Eye (tissue), 1 donor: ENCODE results near the gene PIK3R1.

Source experiments
- DNase-seq: peaks from one replicate; pipeline ENCODE4 v3.0.0-alpha.2; 2015

The PIK3R1 gene

DNA sequence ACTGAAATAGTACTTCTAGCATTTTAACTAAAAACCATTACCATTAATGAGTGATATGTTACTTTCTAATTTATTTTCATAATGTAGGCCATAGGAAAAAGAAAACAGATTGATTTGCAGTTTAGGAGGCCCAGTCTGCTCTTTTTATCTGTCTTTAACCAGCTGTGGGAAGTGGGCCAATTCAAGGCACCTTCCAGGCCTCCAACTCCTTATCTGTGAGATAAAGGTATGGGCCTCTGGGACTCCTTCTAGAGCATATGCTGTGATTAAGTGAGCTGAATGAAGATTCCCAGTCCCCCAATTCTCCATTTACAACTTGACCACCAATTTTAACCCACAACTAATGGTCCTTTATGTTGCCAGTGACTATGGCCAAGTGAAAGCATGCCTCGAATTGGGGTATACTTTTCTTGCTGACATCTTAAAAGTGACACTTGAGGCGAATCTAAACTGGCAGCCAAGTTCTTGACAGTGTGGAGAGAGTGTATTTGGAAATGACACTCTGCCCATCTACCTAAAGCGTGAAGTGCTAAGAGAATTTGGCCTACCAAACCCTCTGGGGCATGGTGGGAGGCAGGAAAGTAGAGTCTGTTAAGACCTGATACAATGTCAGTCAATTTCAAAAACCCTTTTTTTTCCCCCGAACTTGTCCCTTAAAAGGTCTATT lies 88.3 kb downstream of the PIK3R1 start:
- no peak for DNase-seq

DNA sequence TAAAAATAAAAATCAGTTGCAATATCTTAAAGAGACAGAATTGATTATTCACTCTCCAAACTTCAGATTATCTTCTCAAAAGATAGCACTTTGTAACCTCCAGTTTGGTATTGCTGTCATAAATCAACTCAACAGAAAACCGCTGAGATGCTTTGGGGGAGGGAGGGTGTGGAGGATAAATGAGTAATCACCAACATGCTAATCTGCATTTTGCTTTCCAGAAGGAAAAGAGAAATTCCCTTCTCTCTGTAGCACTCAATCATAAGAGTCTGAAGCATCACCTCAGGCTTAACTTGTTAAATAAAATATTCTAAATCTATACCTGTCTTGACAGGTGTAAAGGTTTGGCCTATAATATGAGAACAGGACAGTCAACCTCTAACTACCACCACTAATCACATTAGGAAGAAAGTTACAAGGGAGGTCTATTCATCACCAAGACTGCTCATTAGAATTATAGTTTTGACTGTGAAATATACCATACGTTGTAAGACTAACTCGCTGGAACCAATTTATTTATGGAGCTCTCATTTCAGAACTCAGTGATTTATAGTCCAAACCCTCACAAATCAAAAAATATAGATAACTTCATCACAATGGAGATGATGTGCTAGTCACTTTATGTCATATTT lies 89.0 kb downstream of the PIK3R1 start:
- no peak for DNase-seq

DNA sequence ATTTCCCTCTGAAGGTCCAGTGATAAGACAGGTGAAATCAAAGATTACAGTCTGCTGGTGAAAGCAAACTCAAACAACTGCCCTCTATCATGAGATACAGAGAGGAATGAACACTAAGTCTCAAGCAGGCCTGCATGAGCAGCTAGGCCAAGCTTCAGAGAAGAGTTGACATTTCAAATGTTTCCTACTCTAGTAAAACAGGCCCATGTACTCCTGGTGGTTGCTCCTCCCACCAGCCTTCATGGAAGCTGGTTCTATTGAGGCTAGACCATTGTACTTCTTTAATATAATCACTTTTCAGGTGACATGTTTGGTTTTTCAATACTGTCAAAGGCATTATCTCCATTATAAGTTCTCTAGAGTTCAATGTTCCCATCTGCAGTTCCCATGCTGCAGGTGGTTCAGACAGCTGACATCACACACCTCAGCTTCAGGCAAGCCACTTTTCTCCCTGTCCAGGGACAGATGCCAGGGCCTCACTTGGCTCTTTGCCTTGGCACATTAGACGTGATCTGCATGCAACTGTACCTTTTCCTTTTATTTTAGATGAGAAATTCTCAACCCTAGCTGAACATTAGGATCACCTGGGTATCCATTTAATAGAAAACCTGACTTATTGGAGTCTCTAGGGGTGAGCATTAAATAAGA lies 89.8 kb downstream of the PIK3R1 start:
- no peak for DNase-seq

DNA sequence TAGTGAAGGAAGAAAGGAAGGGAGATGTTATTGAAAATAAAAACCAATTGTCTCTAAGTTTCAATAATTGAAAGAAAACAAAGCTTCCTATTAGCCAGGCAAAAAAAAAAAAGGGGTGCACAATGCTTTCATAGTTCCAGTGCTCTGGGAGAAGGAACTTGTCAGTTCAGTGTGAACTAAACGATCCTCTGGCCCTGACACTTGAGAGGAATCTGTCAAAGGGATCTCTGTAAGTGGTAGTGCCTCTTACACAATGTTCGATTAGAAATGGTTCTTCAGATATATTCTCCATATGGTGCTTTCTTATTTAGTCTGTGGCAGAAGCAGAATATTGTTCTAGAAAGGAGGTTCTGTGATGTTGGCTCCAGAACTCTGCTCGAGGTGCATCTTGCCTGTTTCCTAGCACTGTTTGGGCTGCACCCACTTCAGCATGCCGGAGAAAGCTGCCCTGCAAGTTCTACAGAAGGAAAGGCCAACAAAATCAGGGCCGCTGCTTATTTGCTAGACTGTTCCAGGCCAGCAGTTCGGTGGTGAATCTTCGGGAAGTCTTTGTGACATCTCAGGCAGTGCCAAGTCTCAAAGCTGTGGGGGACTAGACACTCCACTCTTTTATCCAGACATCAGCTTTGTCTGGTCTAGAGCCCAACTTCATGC lies 90.9 kb downstream of the PIK3R1 start:
- DNase-seq: no peak

DNA sequence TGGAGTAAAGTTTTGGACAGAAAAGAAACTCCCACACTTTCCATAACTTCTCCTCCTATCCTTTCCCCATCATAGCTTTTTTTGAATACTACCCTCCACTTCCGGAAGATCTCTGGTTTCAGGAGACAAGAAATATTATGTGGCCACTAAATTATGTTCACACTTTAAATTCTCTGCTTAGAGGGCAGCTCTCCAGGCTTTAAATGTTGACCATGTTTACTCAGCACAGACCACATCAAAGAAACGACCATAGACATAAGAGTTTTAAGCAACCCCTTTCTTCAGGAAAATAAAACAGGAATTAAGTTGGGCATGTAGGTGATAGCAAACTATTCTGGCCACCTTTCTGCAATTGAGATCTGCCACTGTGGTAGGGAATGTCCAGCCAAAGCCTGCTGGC lies 97.8 kb downstream of the PIK3R1 start:
- no peak for DNase-seq

DNA sequence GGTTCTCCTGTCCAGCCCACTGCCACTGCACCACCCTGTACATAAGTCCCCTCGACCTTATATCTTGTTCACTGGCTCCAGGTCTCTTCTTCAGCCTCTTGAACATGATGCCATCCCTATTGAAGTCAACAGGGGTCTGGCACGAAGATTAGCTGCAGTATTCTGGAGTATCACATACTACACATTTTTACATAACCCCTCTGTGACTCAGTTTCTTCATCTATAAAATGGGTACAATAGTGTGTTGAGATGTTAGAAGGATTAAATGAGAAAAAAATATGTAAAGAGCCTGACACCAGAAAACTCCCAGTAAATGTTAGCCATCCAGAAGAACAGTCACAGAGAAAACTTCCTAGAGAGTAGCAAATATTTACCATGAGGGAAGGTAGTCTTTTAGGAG lies 98.9 kb downstream of the PIK3R1 start:
- no peak for DNase-seq

DNA sequence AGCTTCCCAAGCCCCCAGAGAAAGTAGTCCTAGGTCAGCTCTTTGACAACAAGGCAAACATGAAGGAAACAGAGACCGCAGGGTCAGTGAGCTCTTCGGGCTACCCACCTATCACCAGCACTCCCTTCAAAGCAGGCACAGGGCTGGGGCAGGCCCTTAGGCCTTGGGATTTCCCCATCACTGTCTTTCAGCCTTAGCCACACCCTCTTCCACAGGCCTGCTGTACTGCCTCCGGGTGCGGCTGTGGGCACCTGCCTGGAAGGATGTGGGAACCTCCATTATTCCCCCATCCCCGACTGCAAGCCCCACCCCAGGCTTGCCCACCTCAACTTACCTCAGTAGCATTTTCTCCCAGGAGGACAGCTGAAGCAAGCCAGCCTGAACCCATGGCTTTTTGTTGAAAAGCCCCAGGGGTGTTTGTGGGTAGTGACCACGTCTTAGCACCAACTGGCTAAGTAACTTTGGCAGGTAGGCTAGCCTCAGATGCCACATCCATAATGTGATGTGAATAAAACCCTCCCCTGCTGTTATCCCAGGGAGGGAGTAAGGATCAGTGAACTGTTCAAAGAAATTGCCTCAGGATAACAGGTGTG lies 100.2 kb downstream of the PIK3R1 start:
- peak; percentile 47 for DNase-seq

DNA sequence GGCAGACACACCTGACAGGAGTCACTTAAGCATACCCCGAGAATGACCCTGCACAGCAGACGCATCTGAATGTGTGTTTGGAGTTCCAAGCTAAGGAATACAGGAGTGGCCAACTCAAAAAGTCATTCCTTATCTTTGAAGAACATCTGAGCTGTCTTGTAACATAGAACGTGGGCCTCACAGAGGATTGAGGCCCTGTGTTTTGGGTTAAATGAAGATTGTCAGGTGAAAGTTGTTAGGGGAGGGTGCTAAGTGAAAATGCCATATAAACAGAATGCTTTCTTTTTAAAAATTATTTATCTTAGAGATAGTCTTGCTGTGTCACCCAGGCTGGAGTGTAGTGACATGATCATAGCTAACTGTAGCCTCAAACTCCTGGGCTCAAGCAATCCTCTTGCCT lies 100.9 kb downstream of the PIK3R1 start:
- DNase-seq: no peak

DNA sequence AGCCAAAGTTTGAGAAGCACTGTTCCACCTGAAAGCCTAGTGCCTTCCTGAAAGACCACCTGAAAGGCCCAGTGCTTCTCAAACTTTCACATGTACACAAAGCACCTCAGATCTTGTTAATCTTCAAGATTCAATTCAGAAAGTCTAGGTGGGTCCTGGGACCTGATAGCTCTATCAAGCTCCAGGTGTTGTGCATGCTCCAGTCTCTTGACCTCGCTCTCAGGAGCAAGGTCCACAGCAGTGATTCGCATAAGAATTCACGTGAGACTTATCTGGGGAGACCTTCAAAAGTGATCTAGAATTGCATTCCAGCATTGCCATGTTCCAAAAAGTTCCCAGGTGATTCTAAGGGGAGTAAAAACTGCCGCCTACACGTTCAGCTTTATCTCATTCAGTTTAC lies 102.1 kb downstream of the PIK3R1 start:
- DNase-seq: no peak

DNA sequence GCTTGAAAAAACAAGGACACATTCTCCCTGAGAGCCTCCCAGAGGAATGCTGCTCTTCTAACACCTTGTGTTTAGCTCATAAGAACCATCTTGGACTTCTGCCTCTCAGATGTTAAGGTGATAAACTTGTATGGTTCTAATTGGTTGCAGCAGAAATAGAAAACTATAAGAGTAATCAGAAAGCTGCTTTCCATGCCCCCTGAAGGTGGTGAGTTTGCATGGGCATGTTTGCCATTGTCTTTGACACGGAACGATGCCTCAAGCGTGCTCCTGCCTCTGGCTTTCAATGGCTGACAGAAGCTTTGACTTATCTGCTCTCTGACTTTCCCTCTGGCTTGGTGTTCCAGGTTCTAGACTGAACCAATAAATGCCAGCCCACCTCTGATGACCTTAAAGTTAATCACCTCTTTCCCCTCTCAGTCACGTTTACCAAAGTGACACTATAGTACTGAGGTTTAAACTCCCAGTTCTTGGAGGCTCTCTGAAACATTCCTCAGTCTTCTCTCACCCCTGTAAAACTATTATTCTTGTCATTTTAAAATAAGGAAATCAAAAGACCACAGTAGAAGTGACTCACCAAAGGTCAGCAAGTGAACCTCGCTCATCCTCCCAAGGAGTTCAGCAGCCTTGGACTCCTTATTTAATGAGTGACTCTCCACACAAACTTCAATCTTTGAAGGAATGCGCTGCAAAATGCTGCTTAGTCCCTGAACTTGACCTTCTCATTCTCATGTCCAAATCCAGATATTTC lies 103.6 kb downstream of the PIK3R1 start:
- no peak for DNase-seq

DNA sequence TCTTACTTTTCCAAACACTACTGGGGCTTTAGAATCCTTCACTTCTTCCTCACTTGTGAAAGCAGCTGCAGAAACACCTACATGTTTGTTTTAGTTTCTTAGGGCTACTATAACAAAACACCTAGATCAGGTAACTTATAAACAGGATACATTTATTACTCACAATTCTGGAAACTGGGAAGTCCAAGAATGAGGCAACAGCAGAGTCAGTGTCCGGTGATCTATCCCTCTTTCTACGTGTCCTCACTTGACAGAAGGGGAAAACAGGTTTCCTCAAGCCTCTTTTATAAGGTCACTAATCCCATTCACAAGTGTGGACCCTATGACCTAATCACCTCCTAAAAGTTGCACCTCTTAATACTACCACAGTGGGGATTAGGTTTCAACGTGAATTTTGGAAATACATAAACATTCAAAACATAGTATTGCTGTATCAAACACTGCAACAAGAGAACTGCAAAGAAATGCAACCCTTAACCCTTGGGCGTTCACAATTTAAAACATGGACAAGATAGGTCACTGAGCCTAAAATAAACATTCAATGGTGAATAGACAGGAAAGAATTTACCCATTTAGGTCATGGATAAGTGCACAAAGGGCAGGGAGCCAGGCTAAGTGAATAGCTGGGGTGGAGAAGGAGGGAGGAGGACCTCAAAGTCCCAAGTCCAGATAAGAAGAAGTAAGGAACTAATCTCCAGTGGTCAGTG lies 104.3 kb downstream of the PIK3R1 start:
- no peak for DNase-seq

DNA sequence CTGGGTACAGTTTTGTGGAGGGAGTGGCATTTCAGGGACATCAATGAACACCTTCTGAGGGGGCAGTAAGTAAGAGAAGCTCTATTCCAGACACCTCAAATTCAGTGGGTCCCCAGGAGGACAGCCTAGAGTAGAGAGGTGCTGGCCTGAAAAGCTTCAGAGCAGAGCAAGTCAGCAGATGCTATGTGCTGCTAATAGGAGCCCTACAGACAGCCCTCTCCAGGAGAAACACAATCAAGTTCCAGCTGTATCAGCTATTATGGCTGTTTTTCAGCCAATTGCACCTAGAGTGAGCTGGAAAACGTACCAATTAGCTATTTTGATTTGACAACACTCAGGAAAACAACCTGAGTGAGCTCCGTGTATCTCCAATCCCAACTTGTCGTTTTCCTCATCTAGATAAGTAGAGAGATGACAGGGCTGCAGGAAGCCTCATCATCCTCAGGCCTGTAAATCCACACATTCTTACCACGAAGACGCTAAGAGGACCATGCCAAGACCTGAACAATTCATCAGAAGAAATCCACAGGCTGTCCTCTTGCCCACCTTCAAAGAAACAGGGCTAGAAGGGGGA lies 104.9 kb downstream of the PIK3R1 start:
- no peak for DNase-seq

DNA sequence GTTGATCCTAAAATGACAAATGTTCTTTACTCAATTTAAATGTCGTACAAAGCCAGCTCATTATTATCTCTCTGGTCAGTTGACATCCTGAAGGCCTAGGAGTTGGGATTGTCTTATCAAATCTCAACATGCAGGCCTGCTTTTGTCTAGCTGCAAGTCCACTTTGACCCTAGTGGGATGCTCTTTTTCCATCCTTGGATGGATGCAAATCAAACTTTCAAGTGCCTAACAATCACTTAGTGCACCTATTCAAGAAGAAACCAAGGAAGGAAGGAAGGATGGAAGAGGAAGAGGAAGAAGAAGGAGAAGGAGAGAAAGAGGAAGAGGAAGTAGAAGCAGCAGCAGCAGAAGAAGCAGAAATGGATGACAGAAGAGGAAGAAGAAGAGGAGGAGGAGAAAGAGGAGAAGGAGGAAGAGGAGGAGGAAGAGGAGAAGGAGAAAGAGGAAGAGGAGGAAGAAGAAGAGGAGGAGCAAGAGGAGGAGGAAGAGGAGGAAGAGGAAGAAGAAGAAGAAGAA lies 109.6 kb downstream of the PIK3R1 start:
- no peak for DNase-seq

DNA sequence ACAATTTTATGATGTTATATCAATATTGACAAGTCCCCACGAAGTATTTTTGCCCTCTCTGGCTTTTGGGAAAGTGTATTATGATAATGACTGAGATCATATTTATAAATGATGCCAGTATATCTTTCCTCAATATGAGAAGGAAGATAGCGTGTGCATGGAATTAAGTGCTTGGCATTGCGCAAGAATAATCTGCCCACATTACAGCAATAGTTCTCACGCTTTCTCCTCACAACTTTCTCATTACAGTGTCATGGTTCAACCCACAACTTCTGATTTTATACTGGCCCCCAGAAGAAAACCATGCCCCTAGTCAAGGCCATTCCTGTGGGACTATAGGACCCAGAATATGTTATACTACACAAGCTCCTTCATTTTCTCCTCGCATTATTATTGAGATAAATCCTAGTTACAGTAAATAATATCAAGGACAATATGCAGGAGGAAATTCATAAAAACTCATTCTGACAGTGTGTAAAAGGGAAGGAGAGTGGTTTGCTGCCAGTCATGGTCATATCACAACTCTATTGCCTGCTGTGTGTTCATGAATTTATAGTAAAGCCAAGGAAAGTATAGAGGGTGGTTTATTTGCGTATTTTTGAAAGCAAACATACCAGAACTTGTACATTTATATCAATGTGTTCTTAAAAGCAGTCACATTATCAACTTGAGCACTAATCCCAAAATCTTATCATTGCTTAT lies 114.1 kb downstream of the PIK3R1 start:
- DNase-seq: no peak

DNA sequence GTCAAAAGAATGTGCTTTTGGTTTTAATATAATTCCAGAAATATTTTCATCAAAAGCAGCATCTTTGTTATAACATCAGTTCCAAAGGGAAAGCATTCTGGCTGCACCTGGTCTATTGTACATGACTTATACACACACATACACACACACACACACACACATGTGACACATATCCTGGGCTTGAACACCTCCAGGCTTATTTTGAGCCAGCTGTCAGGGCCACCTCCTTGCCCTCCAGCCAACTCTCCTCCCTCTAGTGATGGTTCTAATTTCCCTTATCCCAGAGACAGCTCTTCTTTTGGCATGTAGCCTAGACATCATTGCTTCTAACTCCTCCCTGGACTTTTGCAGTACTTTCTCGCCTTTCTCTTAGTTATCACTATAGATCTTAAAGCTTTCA lies 115.0 kb downstream of the PIK3R1 start:
- DNase-seq: no peak

DNA sequence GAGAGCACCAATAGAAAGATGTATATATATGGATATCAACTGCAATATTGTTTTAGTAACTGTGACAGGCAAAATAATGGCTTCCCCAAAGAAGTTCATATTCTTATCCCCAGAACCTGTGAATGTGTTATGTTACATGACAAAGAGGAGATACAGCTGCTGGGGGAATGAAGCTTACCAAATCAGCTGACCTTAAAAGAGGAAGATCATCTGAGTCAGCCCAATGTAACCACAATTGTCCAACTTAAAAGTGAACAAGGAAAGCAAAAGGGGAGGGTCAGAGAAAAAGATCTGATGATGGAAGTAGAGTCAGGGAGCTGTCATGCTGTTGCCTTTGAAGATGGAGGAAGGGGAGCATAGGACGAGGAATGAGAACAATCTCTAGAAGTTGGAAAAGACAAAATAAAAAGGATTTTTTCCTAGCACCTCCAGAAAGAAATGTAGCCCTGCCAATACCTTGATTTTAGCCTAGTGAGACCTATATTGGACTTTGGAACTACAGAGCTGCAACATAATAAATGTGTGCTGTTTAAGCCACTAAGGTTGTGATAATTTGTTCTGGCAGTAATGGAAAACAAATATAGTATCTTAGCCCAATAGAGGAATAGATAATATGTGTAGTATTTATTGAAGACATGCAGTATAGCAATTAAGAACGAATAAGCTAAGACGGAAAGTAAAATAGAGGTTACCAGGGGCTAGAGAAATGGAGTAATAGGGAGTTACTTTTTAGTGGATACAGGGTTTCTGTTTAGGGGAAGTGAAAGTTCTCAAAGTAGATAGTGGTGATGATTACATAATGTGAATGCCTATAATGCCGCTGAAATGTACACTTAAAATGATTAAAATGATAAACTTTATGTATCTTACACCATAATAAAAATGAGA lies 115.9 kb downstream of the PIK3R1 start:
- DNase-seq: no peak

DNA sequence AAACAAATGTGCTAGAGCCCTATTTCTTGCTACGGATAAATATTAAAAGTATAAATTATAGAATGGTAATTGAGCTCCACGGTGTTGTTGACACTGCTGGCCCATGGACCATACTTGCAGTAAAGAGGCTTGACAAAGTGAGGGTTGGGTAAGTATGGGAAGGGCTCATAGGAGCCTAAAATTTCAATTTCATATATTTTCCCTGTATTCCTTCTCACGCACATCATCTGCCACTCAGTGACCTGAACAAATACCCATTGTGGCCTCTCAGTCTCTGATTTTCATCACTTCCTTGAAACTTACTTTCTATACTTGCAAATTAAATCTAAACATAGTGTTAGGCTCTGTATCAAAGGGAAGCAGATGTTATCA lies 116.5 kb downstream of the PIK3R1 start:
- DNase-seq: no peak

DNA sequence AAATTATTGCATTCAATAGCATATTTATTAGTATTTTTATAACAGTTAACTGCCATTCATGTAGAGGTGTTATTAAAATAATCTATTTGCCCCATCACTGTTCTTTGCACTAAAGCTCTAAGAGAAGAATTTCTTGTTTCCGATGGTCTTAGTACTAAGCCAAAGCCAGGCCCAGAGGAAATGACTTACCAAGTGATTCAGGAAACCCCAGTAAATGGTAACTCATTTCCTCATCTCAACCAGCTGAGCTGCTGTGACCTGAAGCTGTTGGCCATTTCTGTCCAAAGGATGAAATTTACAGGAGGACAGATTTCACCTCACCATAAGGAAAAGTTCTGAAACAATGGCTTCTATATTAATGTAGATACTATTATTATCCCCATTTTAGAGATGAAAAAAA lies 117.0 kb downstream of the PIK3R1 start:
- DNase-seq: no peak

DNA sequence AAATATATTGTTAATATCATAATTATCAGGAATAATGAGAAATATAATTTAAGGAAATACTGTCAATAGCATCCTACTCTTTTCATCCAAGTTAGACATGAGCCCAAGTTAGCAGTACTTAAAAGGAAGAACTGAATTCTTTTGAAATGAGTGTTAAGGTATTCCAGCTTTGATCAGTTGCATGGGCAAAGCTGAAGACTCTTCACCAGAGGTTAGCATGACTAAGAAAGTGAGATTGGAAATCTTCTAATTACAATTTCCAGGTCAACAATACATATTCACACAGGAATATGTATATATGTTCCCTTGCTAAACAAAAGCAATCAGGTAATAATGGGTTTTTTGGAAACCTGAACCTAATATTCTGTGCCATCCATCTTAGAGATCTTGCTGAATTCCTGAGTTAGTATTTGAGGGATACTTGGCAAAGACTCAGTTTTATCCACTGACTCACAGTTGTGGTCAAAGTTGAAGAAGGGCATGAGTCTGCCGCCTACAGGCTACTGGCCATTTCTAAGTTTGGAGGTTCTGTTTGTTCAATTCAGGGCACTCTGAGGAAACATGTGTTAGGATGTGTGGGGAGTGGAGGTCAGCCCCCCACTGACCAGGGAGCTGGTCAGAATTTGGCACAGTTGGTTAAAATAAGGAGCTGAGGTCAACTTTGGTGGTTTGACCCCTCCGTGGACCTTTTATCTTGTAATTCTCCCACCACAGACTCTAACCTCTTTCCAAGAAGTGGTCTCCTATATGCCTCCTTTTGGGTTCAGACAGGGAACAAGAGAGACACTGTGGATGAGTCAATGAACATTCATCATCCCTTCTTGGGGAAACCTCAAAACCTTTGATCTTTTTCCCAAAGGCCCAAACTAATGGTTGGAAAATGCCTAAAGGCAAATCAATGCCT lies 118.3 kb downstream of the PIK3R1 start:
- DNase-seq: no peak
